GM18507 (cell line): ENCODE data around the gene ESPNL.

ENCODE experiments used
- DNase-seq: peaks from one replicate; pipeline ENCODE4 v3.0.0; 2011; ENCODE audit warnings: low read depth; ENCODE audit not compliant: insufficient read length; ENCODE audit errors: extremely low spot score
- FAIRE-seq: peaks from 2 replicates; lab custom pipeline; 2011; peaks lifted over from hg19 to GRCh38; lab: Jason Lieb, UNC

The ESPNL gene

GRCh38 chr2:238125127-238125885 is 25.2 kb downstream of the ESPNL start:
- FAIRE-seq, result no peak
- no peak for DNase-seq

- FAIRE-seq (peak; percentile 49), DNase-seq (no peak)
Measured at GRCh38 chr2:238126338-238126737, 26.2 kb downstream of the ESPNL start.

DNA sequence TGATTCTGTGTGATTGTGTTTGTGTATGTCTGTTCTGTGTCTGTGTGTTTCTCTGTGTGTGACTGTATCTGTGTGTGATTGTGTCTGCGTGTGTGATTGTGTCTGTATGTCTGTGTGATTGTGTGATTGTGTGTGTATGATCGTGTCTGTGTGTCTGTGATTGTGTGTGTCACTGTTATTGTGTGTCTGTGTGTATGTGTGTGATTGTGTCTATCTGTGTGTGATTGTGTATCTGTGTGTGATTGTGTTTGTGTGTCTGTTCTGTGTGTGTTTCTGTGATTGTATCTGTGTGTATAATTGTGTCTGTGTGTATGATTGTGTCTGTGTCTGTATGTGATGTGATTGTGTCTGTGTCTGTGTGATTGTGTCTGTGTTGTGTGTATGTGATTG is 26.6 kb downstream of the ESPNL start:
- peak; percentile 78 for FAIRE-seq
- DNase-seq, result no peak

DNA sequence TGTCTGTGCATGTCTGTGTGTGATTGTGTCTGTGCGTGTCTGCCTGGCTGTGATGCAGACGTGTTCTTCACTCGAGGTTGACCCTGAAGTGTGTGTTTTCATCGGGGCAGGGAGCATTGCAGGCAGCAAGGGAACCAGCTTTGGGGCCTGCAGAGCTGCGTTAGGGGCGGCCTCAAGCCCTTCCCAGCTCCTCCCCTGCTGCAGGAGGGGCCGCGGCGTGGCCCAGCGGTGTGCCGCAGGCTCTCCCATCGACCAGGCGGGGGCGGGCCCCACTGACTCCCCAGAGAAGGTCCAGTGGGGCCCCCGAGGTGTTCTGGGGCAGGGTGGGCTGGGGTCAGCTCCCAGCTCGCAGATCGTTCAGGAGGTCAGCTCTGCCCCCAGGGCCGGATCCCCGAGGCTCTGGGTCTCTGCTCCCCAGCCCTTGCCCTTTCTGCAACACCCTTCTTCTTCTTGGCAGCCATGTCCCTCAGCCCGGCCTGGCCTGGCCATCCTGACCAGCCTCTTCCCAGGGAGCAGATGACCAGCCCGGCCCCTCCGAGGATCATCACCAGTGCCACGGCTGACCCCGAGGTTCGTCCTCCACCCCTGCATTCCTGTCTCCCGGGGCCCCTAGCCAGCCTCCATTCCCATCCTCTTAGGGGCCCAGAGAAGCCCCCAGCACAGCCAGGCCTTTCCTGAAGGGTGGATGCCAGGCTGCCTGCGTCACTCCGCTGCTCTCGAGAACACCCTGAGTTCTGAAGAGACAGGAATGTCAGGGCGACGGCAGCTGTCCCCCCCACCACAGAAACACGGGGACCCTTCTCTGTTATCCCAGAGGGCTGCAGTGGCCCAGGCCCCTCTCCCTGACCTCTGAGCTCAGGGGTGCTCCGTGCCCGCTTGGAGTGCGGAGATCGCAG is 27.3 kb downstream of the ESPNL start:
- FAIRE-seq, result no peak

DNA sequence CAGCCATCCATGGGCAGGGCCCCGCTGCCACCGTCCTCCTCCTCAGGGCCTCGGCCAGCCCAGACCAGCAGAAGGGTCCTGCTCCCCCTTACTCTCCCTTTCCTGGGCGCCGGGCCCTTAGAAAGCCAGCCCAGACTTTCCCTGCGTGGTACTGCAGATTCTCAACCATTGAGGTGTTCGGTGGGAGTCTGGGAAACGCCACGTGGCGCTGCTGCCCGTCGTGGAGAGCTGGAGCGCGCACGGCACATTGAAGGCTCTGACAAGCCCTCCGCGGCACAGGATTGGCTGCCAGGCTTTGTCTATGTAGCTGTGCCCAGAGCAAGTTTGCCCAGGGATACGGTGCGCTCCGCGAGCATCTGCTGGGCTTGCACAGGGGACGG is 27.9 kb downstream of the ESPNL start:
- DNase-seq (no peak), FAIRE-seq (no peak)

More for the DNA sequence above, 27.3 kb downstream of the ESPNL start:
- DNase-seq, result no peak

DNA sequence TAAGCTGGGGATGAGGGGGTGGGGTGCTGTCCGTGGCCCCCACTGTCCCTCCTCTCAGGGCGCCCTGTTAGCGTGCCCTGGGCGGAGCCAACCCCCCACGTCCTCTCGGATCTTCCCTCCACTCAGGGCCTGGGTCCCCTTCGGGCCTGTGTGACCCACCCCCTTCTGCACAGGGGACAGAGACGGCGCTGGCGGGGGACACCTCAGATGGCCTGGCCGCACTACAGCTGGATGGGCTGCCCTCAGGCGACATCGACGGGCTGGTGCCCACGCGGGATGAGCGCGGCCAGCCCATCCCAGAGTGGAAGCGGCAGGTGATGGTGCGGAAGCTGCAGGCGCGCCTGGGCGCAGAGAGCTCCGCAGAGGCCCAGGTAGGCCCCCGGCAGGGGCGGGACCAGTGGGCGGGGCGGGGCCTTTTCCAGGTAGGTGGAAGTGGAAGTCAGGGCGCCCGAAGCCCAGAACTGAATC is 28.4 kb downstream of the ESPNL start:
- DNase-seq, result no peak
- no peak for FAIRE-seq

DNA sequence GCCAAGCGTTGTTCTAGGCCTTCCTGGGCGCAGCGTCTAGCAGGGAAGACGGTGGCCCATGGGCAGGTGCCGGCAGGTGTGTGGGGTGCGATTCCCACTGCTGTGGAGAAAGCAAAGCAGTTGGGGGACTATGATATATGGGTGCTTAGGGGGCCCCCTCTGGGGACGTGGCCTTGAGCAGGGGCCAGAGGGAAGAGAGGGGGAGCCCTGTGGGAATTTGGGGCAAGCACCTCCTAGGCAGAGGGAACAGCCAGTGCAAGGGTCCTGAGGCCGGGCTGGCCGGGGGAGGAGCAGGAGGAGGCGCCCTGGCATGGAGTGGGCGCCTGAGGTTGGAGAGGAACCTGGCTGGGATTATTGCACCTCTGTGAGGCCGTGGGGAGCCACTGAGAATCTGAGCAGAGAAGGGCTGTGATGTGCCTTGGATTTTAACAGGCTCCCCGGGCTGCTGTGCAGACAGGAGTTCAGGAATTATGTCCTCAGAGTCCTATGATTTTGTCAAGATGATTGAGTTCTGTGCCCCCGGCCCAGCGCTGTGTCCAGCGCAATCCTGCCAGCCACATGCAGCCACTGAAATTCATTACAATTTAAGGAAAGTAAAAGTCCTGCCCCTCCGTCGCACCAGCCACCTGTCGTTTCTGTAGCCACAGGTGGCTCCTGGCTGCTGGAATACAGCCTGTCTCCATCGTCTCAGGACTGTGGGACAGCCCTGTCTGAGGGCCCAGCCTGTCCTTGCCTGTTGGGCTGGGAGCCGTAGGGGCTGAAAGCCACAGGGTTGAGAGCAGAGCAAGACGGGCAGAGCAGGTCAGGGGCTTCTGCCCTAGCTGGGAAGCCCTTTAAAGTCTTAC is 29.2 kb downstream of the ESPNL start:
- no peak for DNase-seq
- FAIRE-seq, result no peak

GRCh38 chr2:238130111-238130695 is 30.1 kb downstream of the ESPNL start:
- no peak for FAIRE-seq
- no peak for DNase-seq

DNA sequence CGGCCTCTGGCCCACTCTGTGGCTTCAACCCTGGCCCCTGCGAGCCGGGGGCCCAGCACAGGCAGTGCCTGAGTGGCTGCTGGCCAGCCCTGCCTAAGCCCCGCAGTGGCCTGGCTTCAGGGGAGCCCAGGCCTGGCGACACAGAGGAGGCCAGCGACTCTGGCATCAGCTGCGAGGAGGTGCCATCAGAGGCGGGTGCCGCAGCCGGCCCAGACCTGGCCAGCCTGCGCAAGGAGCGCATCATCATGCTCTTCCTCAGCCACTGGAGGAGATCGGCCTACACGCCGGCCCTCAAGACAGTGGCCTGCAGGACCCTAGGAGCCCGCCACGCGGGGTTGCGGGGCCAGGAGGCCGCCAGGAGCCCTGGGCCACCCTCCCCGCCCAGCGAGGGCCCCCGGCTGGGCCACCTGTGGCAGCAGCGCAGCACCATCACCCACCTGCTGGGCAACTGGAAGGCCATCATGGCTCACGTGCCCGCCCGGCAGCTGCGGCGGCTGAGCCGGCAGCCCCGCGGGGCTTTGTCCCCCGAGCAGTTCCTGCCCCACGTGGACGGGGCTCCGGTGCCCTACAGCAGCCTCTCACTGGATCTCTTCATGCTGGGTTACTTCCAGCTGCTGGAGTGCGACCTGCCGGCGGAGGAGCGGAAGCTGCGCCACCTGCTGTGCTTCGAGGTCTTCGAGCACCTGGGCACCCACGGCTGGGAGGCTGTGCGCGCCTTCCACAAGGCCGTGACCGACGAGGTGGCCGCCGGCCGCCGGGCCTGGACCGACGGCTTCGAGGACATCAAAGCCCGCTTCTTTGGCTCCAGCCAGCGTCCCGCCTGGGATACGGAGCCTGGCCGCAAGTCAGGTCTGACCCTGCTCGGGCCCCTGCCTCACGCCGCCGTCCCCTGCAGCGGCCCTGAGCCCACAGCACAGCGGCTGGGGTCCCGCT is 30.8 kb downstream of the ESPNL start:
- no peak for DNase-seq
- no peak for FAIRE-seq

DNA sequence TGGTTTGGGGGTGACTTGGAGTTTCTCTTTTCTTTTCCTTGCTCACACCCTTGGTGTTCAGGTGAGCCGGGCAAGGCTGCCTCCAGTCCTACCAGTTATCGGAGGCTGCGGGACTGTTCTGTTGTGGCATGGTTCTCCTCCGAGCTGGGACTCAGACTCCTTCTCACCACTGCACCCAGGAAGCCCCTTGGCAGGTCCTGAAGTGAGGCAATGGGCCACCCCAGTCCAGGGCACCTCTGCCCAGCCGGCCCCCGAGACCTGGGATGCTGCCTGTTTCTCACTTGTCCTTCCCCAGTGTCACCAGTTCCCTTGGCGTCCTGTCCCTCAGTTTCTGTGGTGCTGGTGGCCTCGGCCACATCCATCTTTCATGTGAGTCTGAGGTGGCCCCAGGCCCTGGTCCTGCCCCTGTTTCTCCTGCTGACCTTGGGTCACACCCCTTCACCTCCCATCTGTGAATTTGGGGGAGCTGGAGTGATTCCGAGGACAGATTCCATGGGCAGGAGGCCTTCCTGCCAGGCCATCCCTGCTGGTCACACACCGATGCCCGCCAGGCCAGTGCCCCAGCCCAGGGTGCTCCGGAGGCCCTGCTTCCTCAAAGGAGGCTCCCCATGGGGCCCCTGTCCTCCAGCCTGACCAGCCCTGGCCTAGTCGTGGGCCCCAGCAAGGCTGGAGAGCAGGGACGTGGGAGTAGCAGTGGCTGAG is 31.8 kb downstream of the ESPNL start:
- FAIRE-seq (no peak), DNase-seq (no peak)

DNA sequence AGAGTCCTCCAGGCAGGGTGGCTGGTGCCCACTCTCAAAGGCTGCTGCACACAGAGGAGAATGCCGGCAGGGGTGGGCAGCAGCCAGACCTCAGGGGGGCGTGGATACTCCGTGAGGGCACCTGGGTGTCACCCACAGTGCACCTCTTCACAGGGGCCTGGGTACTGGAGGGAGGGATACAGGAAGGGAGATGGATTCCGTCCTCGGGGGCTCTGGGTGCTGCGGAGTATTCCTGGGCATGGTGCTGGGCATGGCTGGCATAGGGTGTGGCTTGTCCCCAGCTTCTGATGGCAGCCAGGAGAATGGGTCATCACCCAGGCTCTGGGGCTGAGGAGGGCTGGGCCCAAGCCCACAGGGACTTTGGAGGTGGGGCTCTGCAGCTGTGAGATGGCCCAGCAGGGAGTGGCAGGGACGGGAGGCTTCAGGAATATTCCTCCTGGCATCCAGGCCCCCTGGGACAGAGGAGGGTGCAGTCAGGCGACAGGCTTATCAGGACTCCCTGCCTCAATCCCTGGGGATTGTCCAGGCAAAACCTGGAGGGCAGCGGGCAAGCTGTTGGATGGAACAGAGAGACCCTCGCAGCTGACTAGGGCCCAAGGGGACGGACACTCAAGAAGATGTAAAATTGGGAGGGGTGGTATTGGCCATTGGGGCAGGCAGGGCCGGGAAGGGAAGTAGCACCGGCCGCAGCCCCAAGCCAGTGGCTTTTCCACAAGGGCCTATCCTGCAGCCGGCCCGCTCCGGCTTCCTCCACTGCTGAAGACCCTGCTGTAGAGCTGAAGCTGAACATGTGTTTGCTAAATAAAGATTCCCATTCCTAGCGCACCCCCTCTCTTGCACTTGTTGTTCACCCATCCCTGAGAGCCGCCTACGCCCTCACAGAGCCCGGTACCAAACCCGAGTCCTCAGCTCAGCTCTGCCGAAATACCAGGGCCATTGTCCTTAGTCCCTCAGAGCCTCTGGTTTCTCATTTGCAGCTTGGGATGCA is 32.6 kb downstream of the ESPNL start:
- no peak for DNase-seq
- FAIRE-seq, result no peak

GRCh38 chr2:238133499-238134392 is 33.6 kb downstream of the ESPNL start:
- no peak for FAIRE-seq
- DNase-seq, result no peak

DNA sequence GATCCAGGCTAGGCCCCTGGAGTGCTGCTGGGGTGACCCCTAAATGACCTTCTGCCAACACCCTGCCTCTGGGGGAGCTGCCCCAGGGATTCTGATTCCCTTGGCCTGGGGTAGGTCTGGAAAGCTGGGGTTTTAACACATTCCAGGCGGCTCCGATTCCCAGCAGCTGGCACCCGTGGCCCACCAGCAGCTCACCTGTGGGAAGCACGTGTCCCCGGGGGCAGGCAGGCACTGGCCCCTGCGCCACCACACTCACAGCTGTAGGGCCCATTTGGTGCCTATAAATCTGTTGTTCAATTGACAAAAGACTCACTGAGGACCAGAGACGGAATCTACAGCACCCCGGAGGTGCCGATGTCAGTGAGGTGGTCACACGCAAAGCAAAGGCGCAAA is 34.2 kb downstream of the ESPNL start:
- FAIRE-seq, result no peak
- DNase-seq, result no peak

DNA sequence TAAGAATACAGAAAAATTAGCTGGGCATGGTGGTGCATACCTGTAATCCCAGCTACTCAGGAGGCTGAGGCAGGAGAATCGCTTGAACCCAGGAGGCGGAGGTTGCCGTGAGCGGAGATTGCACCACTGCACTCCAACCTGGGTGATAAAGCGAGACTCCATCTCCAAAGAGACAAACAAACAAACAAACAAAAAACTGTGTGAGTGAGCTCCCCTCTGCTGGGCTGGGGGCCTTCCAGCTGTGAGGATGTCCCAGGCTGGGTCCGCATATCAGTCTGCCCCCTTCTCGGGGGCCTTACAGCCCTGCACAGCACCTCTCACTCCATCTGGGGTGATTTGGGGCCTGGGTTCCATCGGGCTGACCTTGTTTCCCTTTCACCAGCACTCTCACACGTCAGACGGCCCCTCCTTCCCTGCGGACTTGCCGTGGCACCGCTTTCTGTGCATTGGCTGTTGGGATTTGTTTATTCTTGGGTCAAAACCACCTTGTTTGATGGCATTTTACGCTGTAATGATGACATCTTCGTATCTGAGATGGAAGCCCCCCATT is 35.5 kb downstream of the ESPNL start:
- FAIRE-seq (no peak), DNase-seq (no peak)

DNA sequence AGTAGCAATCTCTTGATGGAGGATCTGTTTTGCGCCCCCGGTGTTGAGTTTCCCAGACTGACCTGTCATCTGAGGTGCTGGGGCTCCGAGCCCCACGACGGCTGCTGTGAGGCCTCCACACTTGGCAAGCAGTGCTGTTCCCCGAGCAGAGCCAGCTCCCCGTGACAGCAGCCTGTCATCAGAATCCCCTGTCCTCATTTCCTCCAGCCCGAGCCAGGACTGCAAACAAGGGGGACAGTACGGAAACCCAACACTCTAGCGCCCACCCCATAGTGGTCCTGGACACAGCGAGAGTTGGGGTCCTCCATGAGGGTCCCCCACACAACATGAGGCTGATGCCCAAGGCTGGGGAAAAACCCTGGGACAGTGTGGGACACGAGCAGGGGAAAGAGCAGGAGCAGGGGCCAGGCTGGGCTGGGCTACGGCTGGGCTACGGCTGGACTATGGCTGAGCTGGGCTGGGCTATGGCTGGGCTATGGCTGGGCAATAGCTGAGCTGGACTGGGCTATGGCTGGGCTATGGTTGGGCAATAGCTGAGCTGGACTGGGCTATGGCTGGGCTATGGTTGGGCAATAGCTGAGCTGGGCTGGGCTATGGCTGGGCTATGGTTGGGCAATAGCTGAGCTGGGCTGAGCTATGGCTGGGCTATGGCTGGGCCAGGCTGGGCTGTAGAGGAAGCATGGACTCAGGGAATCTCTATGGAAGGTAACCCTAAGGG is 36.8 kb downstream of the ESPNL start:
- no peak for DNase-seq
- no peak for FAIRE-seq
